ENCODE data around the gene PJA1.

PJA1 gene

GRCh38 chrX:69172937-69173336 lies 7.7 kb upstream of the PJA1 start:
- no peak for TF ChIP-seq CTCF (IDR thresholded peaks at IDR 0.05; ENCODE audit: borderline replicate concordance, insufficient read depth, low read depth, low read length)
- H3K4me3 ChIP-seq (ENCODE audit: low read depth, low read length) = no peak overlapping the region

- no peak for TF ChIP-seq CTCF (IDR thresholded peaks at IDR 0.05; ENCODE audit: borderline replicate concordance, insufficient read depth, low read depth, low read length)
Measured at GRCh38 chrX:69170319-69170718, 5.1 kb upstream of the PJA1 start.

GRCh38 chrX:69163936-69164741 lies 1.1 kb downstream of the PJA1 start:
- peak overlapping the region; percentile 68 for H3K4me3 ChIP-seq (ENCODE audit: low read depth, low read length)
- TF ChIP-seq CTCF (IDR thresholded peaks at IDR 0.05; ENCODE audit: borderline replicate concordance, insufficient read depth, low read depth, low read length) = no peak

More at GRCh38 chrX:69170319-69170718, 5.1 kb upstream of the PJA1 start:
- no peak overlapping the region for H3K4me3 ChIP-seq (ENCODE audit: low read depth, low read length)

GRCh38 chrX:69162361-69162865 lies 2.8 kb downstream of the PJA1 start:
- H3K4me3 ChIP-seq (ENCODE audit: low read depth, low read length) = no peak overlapping the region
- TF ChIP-seq CTCF (IDR thresholded peaks at IDR 0.05; ENCODE audit: borderline replicate concordance, insufficient read depth, low read depth, low read length) = no peak

GRCh38 chrX:69161786-69162349 lies 3.4 kb downstream of the PJA1 start:
- H3K4me3 ChIP-seq (ENCODE audit: low read depth, low read length) = no peak overlapping the region
- TF ChIP-seq CTCF (IDR thresholded peaks at IDR 0.05; ENCODE audit: borderline replicate concordance, insufficient read depth, low read depth, low read length) = no peak

- TF ChIP-seq CTCF (IDR thresholded peaks at IDR 0.05; ENCODE audit: borderline replicate concordance, insufficient read depth, low read depth, low read length) = no peak
- no peak overlapping the region for H3K4me3 ChIP-seq (ENCODE audit: low read depth, low read length)
Measured at GRCh38 chrX:69161371-69161770, 3.9 kb downstream of the PJA1 start.
